Muscle of leg (tissue), 11 donors: ENCODE data around the gene RGCC. TPM values are rescaled to one million over a fixed set of nuclear protein-coding genes. Genes with fewer than 3 reads are reported as not detected.

Experiments used
- DNase-seq: peaks from one replicate; pipeline ENCODE4 v3.0.0; 2013
- H3K27ac ChIP-seq: one replicate; pipeline ENCODE4 v1.5.1; 2013; ENCODE audit warnings: mild to moderate bottlenecking, low read length, control low read depth
- H3K27me3 ChIP-seq: one replicate; pipeline ENCODE4 v1.6.1; 2013; ENCODE audit warnings: low read length; ENCODE audit not compliant: control insufficient read depth, insufficient read depth
- H3K36me3 ChIP-seq: one replicate; pipeline ENCODE4 v1.6.1; 2013; ENCODE audit warnings: low read length; ENCODE audit not compliant: control insufficient read depth, insufficient read depth
- H3K4me1 ChIP-seq: one replicate; pipeline ENCODE4 v1.6.1; 2013; ENCODE audit warnings: low read length; ENCODE audit not compliant: control insufficient read depth, insufficient read depth
- H3K4me3 ChIP-seq: one replicate; pipeline ENCODE4 v1.5.1; 2013; ENCODE audit warnings: low read length, control low read depth
- H3K9me3 ChIP-seq: replicated peaks from 2 replicates; pipeline ENCODE4 v1.6.1; 2013; ENCODE audit warnings: low read depth, low read length; ENCODE audit not compliant: control insufficient read depth
- WGBS: methylation state at CpG from one replicate; pipeline ENCODE4 v1.1.5; 2013; ENCODE audit warnings: missing lambda C conversion rate; ENCODE audit not compliant: insufficient coverage; 5-methylcytosine and 5-hydroxymethylcytosine counted together
- polyA plus RNA-seq, 8 donors: library from polyadenylated mRNA; unstranded; fragments of 120-200 nt; gene quantifications; one replicate each; pipeline versions ENCODE4 v1.2.1 to v1.2.3, GENCODE V29; 2013; ENCODE audit warnings: inconsistent platforms in 1 of 8, low replicate concordance in 1 of 8; ENCODE audit not compliant: insufficient read length in 8 of 8, insufficient read depth in 1 of 8
- total RNA-seq: library from RNA; stranded (reverse); fragments of 120-200 nt; gene quantifications from one replicate; pipeline ENCODE4 v1.2.4, GENCODE V29; 2013

RGCC gene
- total and polyA plus RNA-seq, 9 donors = 17.7 to 29.8 (median 24.6) TPM

GRCh38 chr13:41434831-41435520 lies 22.4 kb upstream of the RGCC start:
- DNase-seq = no peak
- Histone ChIP-seq H3K4me1 (no peaks in the 10 kb centered on the region), H3K27ac (no peak overlapping the region), H3K4me3 (no peak overlapping the region), H3K9me3 (no peaks in the 10 kb centered on the region), H3K36me3 (no peaks in the 10 kb centered on the region), H3K27me3 (no peaks in the 10 kb centered on the region)
- WGBS = 85% methylated on average over 1 of the region's 6 CpGs

- 100% methylated on average over 2 of the region's 5 CpGs for WGBS
- Histone ChIP-seq H3K9me3 (peaks cover 2% of the 10 kb centered on the region), H3K4me3 (no peak overlapping the region), H3K27ac (no peak overlapping the region), H3K4me1 (no peaks in the 10 kb centered on the region), H3K36me3 (no peaks in the 10 kb centered on the region), H3K27me3 (no peaks in the 10 kb centered on the region)
- DNase-seq = no peak
Measured at GRCh38 chr13:41443969-41444368, 13.4 kb upstream of the RGCC start.

DNA sequence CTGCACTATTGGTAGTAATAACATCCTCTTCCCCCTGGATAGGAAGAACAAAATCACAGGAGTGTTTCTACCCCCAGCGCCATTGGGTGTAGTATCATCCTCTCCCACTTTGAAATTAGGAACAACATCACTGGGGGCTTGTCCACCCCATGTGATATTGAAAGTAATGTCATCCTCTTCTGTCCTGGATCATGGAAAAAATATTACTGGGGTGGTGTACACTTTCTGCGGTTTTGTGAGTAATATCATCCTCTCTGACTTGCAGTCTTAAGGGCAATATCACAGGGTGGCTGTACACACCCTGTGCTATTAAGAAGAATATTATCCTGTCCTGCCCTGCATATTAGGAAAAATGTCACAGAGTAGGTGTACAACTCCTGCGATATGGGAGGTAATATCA lies 4.9 kb upstream of the RGCC start:
- H3K36me3 ChIP-seq = no peaks in the 10 kb centered on the region
- no peak overlapping the region for H3K27ac ChIP-seq
- no peak overlapping the region for H3K4me3 ChIP-seq
- H3K27me3 ChIP-seq = peaks cover 21% of the 10 kb centered on the region
- no CpG with 5 or more reads among the region's 3 CpGs for WGBS
- H3K4me1 ChIP-seq = peaks cover 6% of the 10 kb centered on the region
- H3K9me3 ChIP-seq = peaks cover 4% of the 10 kb centered on the region
- no peak for DNase-seq

DNA sequence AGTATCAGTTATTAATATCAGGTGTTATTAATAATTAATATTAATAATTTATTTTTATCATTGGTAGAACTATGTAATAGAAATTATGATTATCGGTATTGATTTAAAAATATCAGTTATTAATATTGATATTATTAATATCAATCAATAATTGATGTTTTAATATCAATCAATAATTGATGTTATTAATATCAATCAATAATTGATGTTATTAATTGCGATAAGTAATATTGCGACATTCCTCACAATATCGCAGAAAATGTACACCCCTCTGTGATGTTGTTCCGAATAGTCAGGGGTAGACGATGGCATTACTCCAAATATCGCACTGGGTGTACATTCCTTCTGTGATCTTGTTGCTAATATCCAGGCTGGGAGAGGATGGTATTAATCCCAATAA lies 3.7 kb upstream of the RGCC start:
- Histone ChIP-seq H3K9me3 (peaks cover 4% of the 10 kb centered on the region), H3K4me3 (no peak overlapping the region), H3K27me3 (peaks cover 31% of the 10 kb centered on the region), H3K36me3 (no peaks in the 10 kb centered on the region), H3K4me1 (peaks cover 15% of the 10 kb centered on the region), H3K27ac (no peak overlapping the region)
- WGBS = no CpG with 5 or more reads among the region's 7 CpGs
- DNase-seq = no peak

DNA sequence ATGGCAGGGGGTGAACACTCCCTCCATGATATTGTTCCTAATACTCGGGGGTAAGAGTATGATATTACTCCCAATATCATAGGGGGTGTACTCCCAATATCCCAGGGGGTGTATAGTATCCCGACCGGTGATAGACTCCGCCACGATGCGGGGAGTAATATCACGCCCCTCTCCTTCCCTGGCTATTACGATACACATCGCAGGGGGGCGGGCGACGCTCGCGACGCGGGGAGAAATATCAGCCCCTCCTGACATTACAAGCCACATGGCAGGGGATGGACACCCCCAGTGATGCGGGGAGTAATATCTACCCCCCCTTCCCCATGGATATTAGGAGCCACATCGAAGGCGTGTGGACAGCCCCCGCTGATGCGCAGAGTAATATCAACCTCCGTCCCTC lies 3.2 kb upstream of the RGCC start:
- no peak for DNase-seq
- H3K4me1 ChIP-seq = peaks cover 16% of the 10 kb centered on the region
- H3K27ac ChIP-seq = no peak overlapping the region
- H3K36me3 ChIP-seq = no peaks in the 10 kb centered on the region
- peaks cover 35% of the 10 kb centered on the region for H3K27me3 ChIP-seq
- 94% methylated on average over 3 of the region's 22 CpGs for WGBS
- peaks cover under 1% of the 10 kb centered on the region for H3K9me3 ChIP-seq
- H3K4me3 ChIP-seq = no peak overlapping the region

GRCh38 chr13:41455725-41456419 lies 1.5 kb upstream of the RGCC start:
- no peaks in the 10 kb centered on the region for H3K9me3 ChIP-seq
- no peaks in the 10 kb centered on the region for H3K36me3 ChIP-seq
- peaks cover 35% of the 10 kb centered on the region for H3K27me3 ChIP-seq
- 41% methylated on average over 14 of the region's 19 CpGs for WGBS
- H3K4me3 ChIP-seq = no peak overlapping the region
- no peak overlapping the region for H3K27ac ChIP-seq
- DNase-seq = peak; percentile 22
- peaks cover 18% of the 10 kb centered on the region for H3K4me1 ChIP-seq

DNA sequence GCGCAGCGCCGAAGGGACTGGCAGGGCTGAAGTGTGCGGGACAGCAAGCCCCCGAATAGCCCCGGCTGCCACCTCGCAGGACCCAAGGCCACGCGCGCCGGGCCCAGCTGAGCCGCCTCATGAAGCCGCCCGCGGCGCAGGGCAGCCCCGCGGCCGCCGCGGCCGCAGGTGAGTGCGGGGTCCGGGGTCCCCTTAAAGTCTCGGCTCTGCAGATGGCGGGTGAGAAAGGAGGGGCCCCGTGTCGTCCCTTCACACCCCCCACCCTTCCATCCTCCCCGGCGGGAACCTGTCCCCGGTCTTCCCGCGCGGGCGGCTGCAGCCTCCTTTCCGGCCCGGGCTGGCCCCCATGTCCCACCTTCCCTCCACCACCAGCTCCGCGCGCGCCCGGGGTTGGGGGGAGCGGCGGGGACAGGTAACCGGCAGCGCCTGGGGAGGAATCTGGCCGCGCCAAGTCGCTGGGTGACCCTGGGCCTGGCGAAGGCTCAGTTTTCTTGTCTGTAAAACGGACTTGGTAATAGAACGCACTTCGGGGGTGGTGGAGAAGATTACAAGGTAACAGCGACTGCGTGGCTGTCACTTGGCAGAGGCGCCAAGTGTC lies 338 bp downstream of the RGCC start:
- Histone ChIP-seq H3K4me3 (peak overlapping the region; percentile 61), H3K9me3 (no peaks in the 10 kb centered on the region), H3K27ac (peak overlapping the region; percentile 45), H3K4me1 (peaks cover 18% of the 10 kb centered on the region), H3K27me3 (peaks cover 35% of the 10 kb centered on the region), H3K36me3 (no peaks in the 10 kb centered on the region)
- under 1% methylated on average over 31 of the region's 56 CpGs for WGBS
- peak; percentile 30 for DNase-seq

DNA sequence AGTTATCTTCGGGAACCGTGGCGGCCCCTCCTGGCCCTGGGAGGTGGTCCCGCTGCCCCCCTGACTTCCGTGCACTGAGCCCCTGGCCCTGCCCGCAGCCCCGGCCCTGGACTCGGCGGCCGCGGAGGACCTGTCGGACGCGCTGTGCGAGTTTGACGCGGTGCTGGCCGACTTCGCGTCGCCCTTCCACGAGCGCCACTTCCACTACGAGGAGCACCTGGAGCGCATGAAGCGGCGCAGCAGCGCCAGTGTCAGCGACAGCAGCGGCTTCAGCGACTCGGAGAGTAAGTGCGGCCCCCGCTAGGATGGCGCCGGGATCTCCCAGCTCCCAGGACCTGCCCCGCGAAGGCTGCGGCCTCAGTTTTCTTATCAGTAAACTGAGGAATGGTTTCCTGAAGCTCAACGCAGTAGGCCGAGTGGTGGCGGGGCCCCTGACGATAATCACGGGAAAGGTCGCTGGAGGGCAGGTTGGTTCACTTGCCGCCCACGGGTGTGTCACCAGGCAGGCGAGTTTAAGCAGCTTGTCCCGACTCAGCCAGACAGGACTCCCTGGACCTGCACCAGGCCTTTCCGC lies 924 bp downstream of the RGCC start:
- Histone ChIP-seq H3K4me3 (peak overlapping the region; percentile 61), H3K4me1 (peaks cover 22% of the 10 kb centered on the region), H3K36me3 (no peaks in the 10 kb centered on the region), H3K27ac (peak overlapping the region; percentile 72), H3K9me3 (no peaks in the 10 kb centered on the region), H3K27me3 (peaks cover 35% of the 10 kb centered on the region)
- 2% methylated on average over 48 of the region's 50 CpGs for WGBS
- peak; percentile 56 for DNase-seq

- Histone ChIP-seq H3K9me3 (no peaks in the 10 kb centered on the region), H3K4me1 (peaks cover 27% of the 10 kb centered on the region), H3K27ac (peak overlapping the region; percentile 72)
Measured at GRCh38 chr13:41458761-41459431, 1.5 kb downstream of the RGCC start.

More at GRCh38 chr13:41458761-41459431, 1.5 kb downstream of the RGCC start:
- peak; percentile 53 for DNase-seq
- WGBS = 35% methylated on average over 3 of the region's 4 CpGs
- H3K4me3 ChIP-seq = peak overlapping the region; percentile 61
- peaks cover 35% of the 10 kb centered on the region for H3K27me3 ChIP-seq
- no peaks in the 10 kb centered on the region for H3K36me3 ChIP-seq
